SK-N-SH (cell line): ENCODE results near the gene HEATR3. TPM values are rescaled to one million over a fixed set of nuclear protein-coding genes. Genes with fewer than 3 reads are reported as not detected.

Source experiments
- CTCF ChIA-PET: fragments of 300-600, 350-600 bp; formaldehyde crosslinking; extraction: SDS; loops from one replicate; lab custom pipeline; 2021; lab: Yijun Ruan, JAX
- POLR2A ChIA-PET: fragments of 350-600 bp; sonication (Branson Sonifier 250); formaldehyde crosslinking; extraction: SDS; loops from one replicate; lab custom pipeline; 2020; ENCODE audit warnings: antibody characterized with exemption, inconsistent platforms; lab: Yijun Ruan, JAX
- DNase-seq: peaks from one replicate; pipeline ENCODE4 v3.0.0; 2012
- H2AFZ ChIP-seq: fragments of 200-600 bp; sonication (generic); 2 replicates; pipeline ENCODE4 v1.8.1; 2016; ENCODE audit warnings: antibody characterized with exemption, mild to moderate bottlenecking, low read depth
- H3F3A ChIP-seq: fragments of 200-600 bp; sonication (generic); replicated peaks from 2 replicates; pipeline ENCODE3; 2016; ENCODE audit warnings: antibody characterized with exemption, mild to moderate bottlenecking; ENCODE audit not compliant: insufficient read depth
- H3K27ac ChIP-seq, 2 experiments: fragments of 200-500 bp in 1 of 2; fragments of 200-600 bp in 1 of 2; sonication (Bioruptor generic) in 1 of 2; sonication (generic), shearing (Covaris generic) in 1 of 2; 2 replicates each; pipeline versions ENCODE4 v1.5.1 to v1.6.1; 2014 to 2016; ENCODE audit warnings: low read depth in 2 of 2, inconsistent platforms in 1 of 2, low read length in 1 of 2, mild to moderate bottlenecking in 1 of 2, mixed read lengths in 1 of 2
- H3K27me3 ChIP-seq: fragments of 200-600 bp; sonication (generic), shearing (Covaris generic); 2 replicates; pipeline ENCODE4 v1.6.1; 2016; ENCODE audit warnings: mixed run types; ENCODE audit not compliant: insufficient read depth
- H3K36me3 ChIP-seq, 2 experiments: fragments of 200-500 bp in 1 of 2; fragments of 200-600 bp in 1 of 2; sonication (Bioruptor generic) in 1 of 2; sonication (generic) in 1 of 2; replicated peaks in 1 of 2; 2 replicates each; pipeline versions ENCODE3 to v1.5.1; 2014 to 2016; ENCODE audit warnings: low read length in 1 of 2, mild to moderate bottlenecking in 1 of 2; ENCODE audit not compliant: insufficient read depth in 2 of 2, control insufficient read depth in 1 of 2
- H3K4me1 ChIP-seq, 2 experiments: fragments of 200-500 bp in 1 of 2; fragments of 200-600 bp in 1 of 2; sonication (Bioruptor generic) in 1 of 2; sonication (generic), shearing (Covaris generic) in 1 of 2; 2 replicates each; pipeline versions ENCODE4 v1.5.1 to v1.6.1; 2014 to 2016; ENCODE audit warnings: low read depth in 1 of 2, low read length in 1 of 2, mixed run types in 1 of 2; ENCODE audit not compliant: insufficient read depth in 2 of 2, control insufficient read depth in 1 of 2
- H3K4me2 ChIP-seq: fragments of 200-600 bp; sonication (generic), shearing (Covaris generic); 2 replicates; pipeline ENCODE4 v1.6.1; 2017; ENCODE audit warnings: mixed run types
- H3K4me3 ChIP-seq, 2 experiments: fragments of 200-500 bp in 1 of 2; fragments of 200-600 bp in 1 of 2; sonication (Bioruptor generic) in 1 of 2; sonication (generic), shearing (Covaris generic) in 1 of 2; 2 replicates each; pipeline versions ENCODE4 v1.5.1 to v1.8.1; 2014 to 2016; ENCODE audit warnings: low read depth in 2 of 2, inconsistent platforms in 1 of 2, low read length in 1 of 2, mild to moderate bottlenecking in 1 of 2, mixed read lengths in 1 of 2, moderate library complexity in 1 of 2
- H3K79me2 ChIP-seq: fragments of 200-600 bp; sonication (generic); 2 replicates; pipeline ENCODE4 v1.8.1; 2017; ENCODE audit warnings: mild to moderate bottlenecking; ENCODE audit not compliant: insufficient read depth
- H3K9ac ChIP-seq: fragments of 200-600 bp; sonication (generic); 2 replicates; pipeline ENCODE4 v1.6.1; 2017; ENCODE audit warnings: mixed run types
- H3K9me2 ChIP-seq: fragments of 200-600 bp; sonication (generic); 2 replicates; pipeline ENCODE4 v1.6.1; 2017; ENCODE audit warnings: mixed run types
- H3K9me3 ChIP-seq: fragments of 200-600 bp; sonication (generic); 2 replicates; pipeline ENCODE4 v1.6.1; 2017; ENCODE audit warnings: mixed run types, mild to moderate bottlenecking, moderate library complexity
- H4K20me1 ChIP-seq: fragments of 200-600 bp; sonication (generic); 2 replicates; pipeline ENCODE4 v1.6.1; 2017; ENCODE audit warnings: mild to moderate bottlenecking, mixed run types; ENCODE audit not compliant: insufficient read depth
- CHD2 ChIP-seq: fragments of 150-350 bp; IDR thresholded peaks from 2 replicates; pipeline ENCODE4 v1.6.1; 2018; ENCODE audit warnings: low read length; ENCODE audit not compliant: partially characterized antibody
- CTCF ChIP-seq: fragments of 200-600 bp; sonication (generic); IDR thresholded peaks from 2 replicates; pipeline ENCODE4 v1.6.1; 2017; ENCODE audit warnings: antibody characterized with exemption, mild to moderate bottlenecking, moderate library complexity
- ELF1 ChIP-seq: IDR thresholded peaks from 2 replicates; pipeline ENCODE4 v1.4.0; 2012
- EZH2phosphoT487 ChIP-seq: fragments of 200-600 bp; sonication (generic); IDR thresholded peaks from 2 replicates; pipeline ENCODE4 v1.6.1; 2017; ENCODE audit warnings: low read depth, mixed run types, mild to moderate bottlenecking, antibody characterized with exemption, moderate library complexity, borderline replicate concordance
- FOSL2 ChIP-seq: IDR thresholded peaks from 2 replicates; pipeline ENCODE4 v1.4.0; 2012; ENCODE audit warnings: low read depth, mild to moderate bottlenecking, moderate library complexity, borderline replicate concordance
- FOXM1 ChIP-seq: IDR thresholded peaks from 2 replicates; pipeline ENCODE4 v1.4.0; 2012; ENCODE audit warnings: low read depth, mild to moderate bottlenecking
- GATA2 ChIP-seq: sonication (generic); formaldehyde crosslinking; IDR thresholded peaks from 2 replicates; pipeline ENCODE4 v1.5.0; 2020; ENCODE audit warnings: mild to moderate bottlenecking, missing genetic modification reagents
- IRF3 ChIP-seq: fragments of 150-350 bp; IDR thresholded peaks from 2 replicates; pipeline ENCODE4 v1.6.1; 2016; ENCODE audit warnings: mild to moderate bottlenecking, low read depth, low read length
- JUND ChIP-seq: IDR thresholded peaks from 2 replicates; pipeline ENCODE4 v1.4.0; 2012
- MXI1 ChIP-seq: IDR thresholded peaks from 2 replicates; pipeline ENCODE4 v1.6.1; 2012; ENCODE audit warnings: mild to moderate bottlenecking, low read depth, low read length, improper control_type of control experiment
- NFIC ChIP-seq: IDR thresholded peaks from 2 replicates; pipeline ENCODE4 v1.4.0; 2012; ENCODE audit warnings: borderline replicate concordance
- POLR2AphosphoS5 ChIP-seq: IDR thresholded peaks from 2 replicates; pipeline ENCODE4 v1.6.1; 2012; ENCODE audit warnings: low read depth, low read length
- RAD21 ChIP-seq: IDR thresholded peaks from 2 replicates; pipeline ENCODE4 v1.6.1; 2012; ENCODE audit warnings: mild to moderate bottlenecking, low read length
- RCOR1 ChIP-seq: fragments of 150-350 bp; IDR thresholded peaks from 2 replicates; pipeline ENCODE4 v1.6.1; 2017; ENCODE audit warnings: antibody characterized with exemption, low read length
- RFX5 ChIP-seq: IDR thresholded peaks from 2 replicates; pipeline ENCODE4 v1.6.1; 2012; ENCODE audit warnings: mild to moderate bottlenecking, improper control_type of control experiment, low read length
- SMC3 ChIP-seq: IDR thresholded peaks from 2 replicates; pipeline ENCODE4 v1.6.1; 2012; ENCODE audit warnings: low read depth, low read length, improper control_type of control experiment
- USF1 ChIP-seq: IDR thresholded peaks from 2 replicates; pipeline ENCODE4 v1.4.0; 2012; ENCODE audit warnings: low read depth, borderline replicate concordance
- WGBS: methylation state at CpG from one replicate; pipeline ENCODE4 v1.1.6; 2017; ENCODE audit warnings: low lambda C conversion rate; 5-methylcytosine and 5-hydroxymethylcytosine counted together
- polyA plus RNA-seq, 3 experiments: library from polyadenylated mRNA; depleted of rRNA; stranded (reverse); fragments of >200 nt; gene quantifications; 2 replicates each; pipeline ENCODE4 v1.2.3, GENCODE V29; 2012

Gene HEATR3
- polyA plus RNA-seq, 1 of the 3 experiments (the other 2 are of a cell fraction): 10.1 TPM

DNA sequence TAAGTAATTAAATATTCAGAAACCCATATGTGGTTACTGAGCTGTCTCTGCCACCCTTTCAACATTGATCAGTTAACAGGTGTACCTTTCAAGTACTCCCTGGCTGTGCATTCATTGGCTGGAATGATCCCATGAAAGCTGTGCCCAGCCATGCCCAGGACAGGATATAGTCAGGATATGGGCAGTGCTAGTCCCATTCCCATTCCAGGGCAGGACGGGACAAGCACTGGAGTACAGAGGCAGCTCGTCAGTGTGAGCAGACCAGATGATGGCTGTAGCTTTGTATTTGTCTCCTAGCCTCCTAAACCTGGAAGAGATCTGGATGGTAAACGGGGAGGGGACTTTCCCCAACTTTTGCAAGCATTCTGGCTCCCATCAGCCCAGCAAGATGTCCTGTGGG is 22.5 kb downstream of the HEATR3 start:
- CTCF ChIA-PET: interaction anchor here (1.6 to 3.3 kb wide), 2 partner anchors 9 to 122 kb away, joined by 6 to 11 read pairs; no protein-coding TSS in a partner anchor
- no peak overlapping the region for H3K4me2 ChIP-seq
- no peaks in the 10 kb centered on the region for H3K27me3 ChIP-seq
- no peaks in the 10 kb centered on the region for H3K9me3 ChIP-seq
- peaks cover 38 to 42% of the 10 kb centered on the region in 2 experiments for H3K36me3 ChIP-seq
- no peaks in the 10 kb centered on the region for H3K9me2 ChIP-seq
- 0 out of 2 replicates have a peak, but pooled peaks cover 5% of the 10 kb centered on the region for H3K79me2 ChIP-seq
- no peaks in the 10 kb centered on the region for H3K4me1 ChIP-seq
- no peak overlapping the region for H3K9ac ChIP-seq
- no peaks in the 10 kb centered on the region for H4K20me1 ChIP-seq
- H3K4me3 ChIP-seq: no peak overlapping the region
- no peak overlapping the region for H3K27ac ChIP-seq
- no peaks in the 10 kb centered on the region for H3F3A ChIP-seq
- POLR2A ChIA-PET: no interaction called here
- H2AFZ ChIP-seq: no peak overlapping the region
- TF ChIP-seq GATA2 (no peak), SMC3 (no peak)
- no peak for DNase-seq
- WGBS: 96% methylated on average over 3 of the region's 3 CpGs

DNA sequence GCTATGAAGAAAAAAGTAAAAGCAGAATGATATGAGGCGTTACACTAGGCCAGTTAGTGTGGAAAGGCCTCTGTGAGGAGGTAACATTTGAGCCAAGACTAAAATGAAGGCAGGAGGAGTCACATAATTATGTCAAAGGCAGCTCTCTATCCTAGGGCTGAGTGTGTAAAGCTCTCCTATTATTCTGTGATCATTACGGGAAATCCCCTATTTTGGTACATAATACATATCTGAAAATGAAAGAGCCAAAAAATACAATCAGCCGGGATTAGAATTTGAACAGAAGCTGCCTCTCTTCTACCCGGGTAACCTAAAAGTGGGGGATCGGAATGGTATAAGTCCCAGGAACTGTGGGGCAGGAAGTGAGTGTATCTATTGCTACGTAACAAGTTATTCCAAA is 27.1 kb downstream of the HEATR3 start:
- H4K20me1 ChIP-seq: no peaks in the 10 kb centered on the region
- no peak for TF ChIP-seq EZH2phosphoT487
- no peak for TF ChIP-seq CTCF
- DNase-seq: no peak
- ChIA-PET POLR2A (no interaction called here), CTCF (interaction anchor here (0.7 to 1.4 kb wide), 4 partner anchors 9 to 118 kb away, joined by 3 to 4 read pairs (median 4); partner anchors contain the start of gene CNEP1R1)
- no peak overlapping the region for H3K4me2 ChIP-seq
- WGBS: 98% methylated on average over 6 of the region's 6 CpGs
- H3K4me3 ChIP-seq: no peak overlapping the region
- no peaks in the 10 kb centered on the region for H3K9me2 ChIP-seq
- H2AFZ ChIP-seq: no peak overlapping the region
- peaks cover 10 to 31% of the 10 kb centered on the region in 2 experiments for H3K36me3 ChIP-seq
- no peaks in the 10 kb centered on the region for H3K27me3 ChIP-seq
- H3K4me1 ChIP-seq: 0 out of 4 replicates have a peak, but pooled peaks cover 0 to 3% of the 10 kb centered on the region in 2 experiments
- H3K9me3 ChIP-seq: no peaks in the 10 kb centered on the region
- H3K79me2 ChIP-seq: 0 out of 2 replicates have a peak, but pooled peaks cover 5% of the 10 kb centered on the region
- H3F3A ChIP-seq: peaks cover 25% of the 10 kb centered on the region
- no peak overlapping the region for H3K9ac ChIP-seq
- H3K27ac ChIP-seq: no peak overlapping the region

GRCh38 chr16:50093607-50094539 is 28.1 kb downstream of the HEATR3 start:
- Histone ChIP-seq H3K4me3 (no peak overlapping the region), H2AFZ (no peak overlapping the region), H3K4me1 (0 out of 4 replicates have a peak, but pooled peaks cover 0 to 3% of the 10 kb centered on the region in 2 experiments), H3K9ac (no peak overlapping the region), H3K79me2 (0 out of 2 replicates have a peak, but pooled peaks cover 5% of the 10 kb centered on the region), H3K9me2 (no peaks in the 10 kb centered on the region), H3K27ac (no peak overlapping the region), H3F3A (peaks cover 25% of the 10 kb centered on the region), H3K9me3 (no peaks in the 10 kb centered on the region), H4K20me1 (no peaks in the 10 kb centered on the region), H3K36me3 (peaks cover 1 to 34% of the 10 kb centered on the region in 2 experiments), H3K27me3 (no peaks in the 10 kb centered on the region), H3K4me2 (no peak overlapping the region)
- no peak for DNase-seq
- CTCF ChIA-PET: interaction anchor here (0.7 to 1.0 kb wide), 2 partner anchors 69 to 117 kb away, joined by 3 to 4 read pairs; partner anchors contain the start of gene CNEP1R1
- POLR2A ChIA-PET: no interaction called here
- WGBS: 83% methylated on average over 9 of the region's 12 CpGs
- TF ChIP-seq ELF1 (no peak), FOSL2 (no peak), RCOR1 (no peak), RAD21 (no peak), CHD2 (no peak), USF1 (no peak), IRF3 (no peak), POLR2AphosphoS5 (no peak), RFX5 (no peak), JUND (no peak), MXI1 (no peak), GATA2 (no peak), SMC3 (no peak), FOXM1 (no peak), NFIC (no peak)
